Right renal pelvis (tissue), 4 donors: ENCODE measurements around the gene MMP24. TPM values are rescaled to one million over a fixed set of nuclear protein-coding genes. Genes with fewer than 3 reads are reported as not detected.
A peak's percentile ranks its signal among the peaks of the same experiment; 100 is the strongest.
"Not testable (repeated sequence)": the region's sequence is repeated elsewhere in the genome, so short reads cannot be mapped to it uniquely, and the experiment has no call there.

ENCODE experiments used
- DNase-seq, 4 donors: peaks; one replicate each; pipeline ENCODE4 v3.0.0-alpha.2; 2013; ENCODE audit warnings: low read depth in 4 of 4, low spot score in 3 of 4, missing footprints in 1 of 4
- polyA plus RNA-seq, 4 donors: library from polyadenylated mRNA; unstranded; fragments of 120-200 nt; gene quantifications; one replicate each; pipeline ENCODE4 v1.2.1, GENCODE V29; 2013; ENCODE audit not compliant: insufficient read length in 4 of 4

MMP24 gene
- polyA plus RNA-seq, result 1 to 10 TPM; 1.6 to 2.1 (median 1.8) TPM

DNA sequence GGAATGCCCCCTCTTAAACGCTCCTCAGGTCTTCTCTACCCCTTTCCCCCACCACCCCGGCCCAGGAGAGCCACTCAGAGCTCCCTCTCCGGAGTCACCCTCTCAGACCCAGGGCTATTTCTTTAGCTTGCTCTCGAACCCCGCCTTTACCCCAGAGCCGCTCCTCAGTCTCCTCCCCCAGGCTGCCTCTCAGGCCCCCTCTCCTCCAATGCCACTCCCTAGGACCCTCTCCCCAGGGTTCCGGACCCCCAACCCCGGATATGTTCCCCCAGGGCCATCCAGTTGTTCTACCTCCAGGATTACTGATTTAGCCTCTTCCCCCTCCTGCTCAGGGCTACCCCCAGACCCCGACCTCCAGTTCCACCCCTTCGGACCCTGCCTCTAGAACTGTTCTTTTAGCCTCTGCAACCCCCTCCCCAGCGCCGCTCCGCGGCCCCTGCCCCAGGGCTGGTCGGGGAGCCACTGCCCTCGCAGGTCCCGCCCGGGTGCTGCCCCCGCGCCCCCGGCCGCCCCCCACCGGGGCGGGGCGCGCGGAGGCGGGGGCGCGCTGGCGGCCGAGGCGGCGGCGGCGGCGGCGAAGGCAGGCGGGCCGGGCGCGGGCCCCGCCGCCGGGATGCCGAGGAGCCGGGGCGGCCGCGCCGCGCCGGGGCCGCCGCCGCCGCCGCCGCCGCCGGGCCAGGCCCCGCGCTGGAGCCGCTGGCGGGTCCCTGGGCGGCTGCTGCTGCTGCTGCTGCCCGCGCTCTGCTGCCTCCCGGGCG lies at the start of gene MMP24:
Gene MMP24, plus strand, starts transcription at position 565 of the 758 bp plus-strand sequence. Its CDS starts 49 bp downstream, at position 614.
- no peak for DNase-seq

DNA sequence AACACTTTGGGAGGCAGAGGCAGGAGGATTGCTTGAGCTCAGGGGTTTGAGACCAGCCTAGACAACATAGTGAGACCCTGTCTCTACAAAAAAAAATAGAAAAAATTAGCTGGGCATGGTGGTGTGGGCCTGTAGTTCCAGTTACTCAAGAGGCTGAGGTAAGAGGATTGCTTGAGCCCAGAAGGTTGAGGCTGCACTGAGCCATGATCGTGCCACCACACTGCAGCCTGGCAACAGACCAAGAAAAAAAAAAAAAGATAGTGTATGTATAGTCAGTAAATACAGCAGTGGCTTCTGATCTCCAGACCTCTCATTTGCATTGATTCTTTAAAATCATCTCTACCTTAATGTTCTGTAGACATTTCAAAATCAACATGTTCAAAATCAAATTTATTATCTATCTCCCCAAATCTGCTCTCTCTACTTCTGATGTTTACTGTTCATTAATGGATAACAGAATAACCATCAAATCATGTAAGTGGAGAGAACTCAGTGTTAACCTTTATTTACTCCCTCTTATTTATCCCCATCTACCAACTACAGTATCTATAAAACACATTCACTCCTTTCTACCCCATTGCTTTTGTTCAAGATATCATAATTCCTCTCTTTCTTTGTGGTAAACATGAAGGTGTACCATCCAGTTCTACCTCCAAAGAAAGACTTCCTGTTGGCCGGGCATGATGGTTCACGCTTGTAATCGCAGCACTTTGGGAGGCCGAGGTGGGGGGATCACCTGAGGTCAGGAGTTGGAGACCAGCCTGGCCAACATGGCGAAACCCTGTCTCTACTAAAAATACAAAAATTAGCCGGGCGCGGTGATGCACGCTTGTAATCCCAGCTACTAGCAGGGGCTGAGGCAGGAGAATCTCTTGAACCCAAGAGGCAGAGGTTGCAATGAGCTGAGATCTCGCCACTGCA lies 46.9 kb upstream of the MMP24 start:
- DNase-seq, result no peak

GRCh38 chr20:35180266-35180665 lies 46.2 kb upstream of the MMP24 start:
- no peak for DNase-seq

DNA sequence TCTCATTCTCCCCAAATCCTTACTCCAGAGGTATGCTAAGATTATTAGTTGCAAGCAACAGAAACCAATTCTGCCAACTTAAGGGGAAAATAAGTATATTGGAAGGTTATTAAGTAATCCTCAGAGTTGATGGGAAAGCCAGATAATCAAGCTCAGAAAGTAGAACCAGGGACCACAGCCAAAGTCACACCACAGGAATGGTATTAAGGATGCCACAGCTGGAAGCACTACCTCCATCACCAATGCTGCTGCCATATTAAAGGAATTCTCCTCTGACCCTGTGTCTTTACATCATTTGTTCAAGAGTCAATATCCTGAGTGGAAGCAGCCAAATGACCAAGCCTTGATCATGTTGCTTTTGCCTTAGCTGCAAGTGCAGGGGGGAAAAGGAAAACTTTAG lies 44.8 kb upstream of the MMP24 start:
- DNase-seq, result no peak

GRCh38 chr20:35186691-35187289 lies 39.7 kb upstream of the MMP24 start:
- DNase-seq, result not testable (repeated sequence)

- DNase-seq, result no peak
These were observed 38.8 kb upstream of the MMP24 start for GRCh38 chr20:35187584-35188190.

- DNase-seq, result not testable (repeated sequence)
These were observed 37.3 kb upstream of the MMP24 start for GRCh38 chr20:35189223-35189622.

DNA sequence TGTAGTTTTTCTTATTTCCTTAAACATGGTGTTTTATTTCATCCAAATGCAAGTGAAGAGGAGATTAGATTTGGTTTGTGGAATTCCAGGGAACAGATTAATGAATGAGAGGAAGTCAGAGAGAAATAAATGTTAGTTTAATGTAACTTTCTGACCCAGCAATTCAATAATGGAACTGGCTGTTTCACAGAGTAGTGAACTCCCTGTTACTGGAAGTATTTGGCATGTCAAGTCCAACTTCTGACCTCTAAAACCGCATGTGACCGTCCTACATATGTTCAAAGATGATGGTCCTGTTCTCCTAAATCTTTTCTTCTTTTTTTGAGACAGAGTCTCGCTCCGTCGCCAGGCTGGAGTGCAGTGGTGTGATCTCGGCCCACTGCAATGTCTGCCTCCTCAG lies 35.9 kb upstream of the MMP24 start:
- DNase-seq, result no peak

- no peak for DNase-seq
These were observed 34.9 kb upstream of the MMP24 start for GRCh38 chr20:35191419-35192117.

GRCh38 chr20:35192118-35192872 lies 34.2 kb upstream of the MMP24 start:
- DNase-seq, result no peak

DNA sequence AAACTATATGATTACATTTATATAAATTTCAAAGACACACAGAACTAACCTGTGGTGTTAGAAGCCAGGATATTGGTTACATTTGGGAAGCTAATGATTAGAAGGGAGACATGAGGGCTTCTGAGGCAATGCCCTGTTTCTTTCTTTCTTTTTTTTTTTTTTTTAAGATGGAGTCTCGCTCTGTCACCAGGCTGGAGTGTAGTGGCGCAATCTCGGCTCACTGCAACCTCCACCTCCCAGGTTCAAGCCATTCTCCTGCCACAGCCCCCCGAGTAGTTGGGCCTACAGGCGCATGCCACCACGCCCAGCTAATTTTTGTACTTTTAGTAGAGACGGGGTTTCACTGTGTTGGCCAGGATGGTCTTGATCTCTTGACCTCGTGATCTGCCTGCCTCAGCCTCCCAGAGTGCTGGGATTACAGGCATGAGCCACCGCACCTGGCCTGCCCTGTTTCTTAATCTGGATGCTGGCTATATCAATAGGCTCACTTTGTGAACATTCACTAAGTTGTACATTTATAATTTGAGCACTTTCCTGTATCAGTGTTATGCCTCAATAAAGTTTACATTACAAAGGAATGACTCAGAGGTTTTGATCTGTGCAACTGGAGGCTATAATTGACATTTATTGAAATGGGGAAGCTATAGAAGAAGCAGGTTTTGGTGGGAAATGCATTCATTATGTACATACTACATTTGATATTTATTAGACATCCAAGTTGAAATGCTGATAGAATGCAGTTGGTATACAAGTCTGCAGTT lies 33.3 kb upstream of the MMP24 start:
- DNase-seq, result not testable (repeated sequence)

DNA sequence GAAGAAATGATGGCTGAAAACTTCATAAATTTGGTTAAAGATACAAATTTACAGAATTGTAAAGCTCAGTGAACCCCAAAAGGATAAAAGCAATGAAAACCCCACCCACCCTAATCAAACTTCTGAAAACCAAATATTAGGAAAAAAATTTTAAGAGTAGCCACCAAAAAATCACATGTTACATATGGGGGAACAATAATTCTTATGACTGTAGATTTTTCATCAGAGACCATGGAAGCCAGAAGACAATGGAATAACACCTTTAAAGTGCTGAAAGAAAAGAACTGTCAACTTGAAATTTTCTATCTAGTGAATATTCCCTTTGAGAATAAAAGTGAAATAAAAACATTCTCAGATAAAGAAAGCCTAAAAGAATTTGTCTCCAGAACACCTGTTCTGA lies 30.2 kb upstream of the MMP24 start:
- DNase-seq, result no peak

- DNase-seq, result no peak
These were observed 26.8 kb upstream of the MMP24 start for GRCh38 chr20:35199740-35200139.

- DNase-seq, result no peak
These were observed 26.2 kb upstream of the MMP24 start for GRCh38 chr20:35200267-35200666.

DNA sequence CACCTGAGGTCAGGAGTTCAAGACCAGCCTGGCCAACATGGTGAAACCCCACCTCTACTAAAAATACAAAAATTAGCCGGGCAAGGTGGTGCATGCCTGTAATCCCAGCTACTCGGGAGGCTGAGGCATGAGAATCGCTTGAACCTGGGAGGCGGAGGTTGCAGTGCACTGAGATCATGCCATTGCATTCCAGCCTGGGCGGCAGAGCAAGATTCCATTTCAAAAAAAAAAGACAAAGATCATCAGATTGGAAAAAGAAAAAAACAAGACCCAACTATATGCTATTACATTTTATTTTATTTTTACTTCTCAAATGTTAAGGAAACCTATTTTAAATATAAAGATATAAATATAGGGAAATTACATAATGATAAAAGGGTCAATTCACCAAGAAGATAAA lies 25.0 kb upstream of the MMP24 start:
- DNase-seq, result not testable (repeated sequence)

- DNase-seq, result no peak
These were observed 19.7 kb upstream of the MMP24 start for GRCh38 chr20:35206802-35207201.

DNA sequence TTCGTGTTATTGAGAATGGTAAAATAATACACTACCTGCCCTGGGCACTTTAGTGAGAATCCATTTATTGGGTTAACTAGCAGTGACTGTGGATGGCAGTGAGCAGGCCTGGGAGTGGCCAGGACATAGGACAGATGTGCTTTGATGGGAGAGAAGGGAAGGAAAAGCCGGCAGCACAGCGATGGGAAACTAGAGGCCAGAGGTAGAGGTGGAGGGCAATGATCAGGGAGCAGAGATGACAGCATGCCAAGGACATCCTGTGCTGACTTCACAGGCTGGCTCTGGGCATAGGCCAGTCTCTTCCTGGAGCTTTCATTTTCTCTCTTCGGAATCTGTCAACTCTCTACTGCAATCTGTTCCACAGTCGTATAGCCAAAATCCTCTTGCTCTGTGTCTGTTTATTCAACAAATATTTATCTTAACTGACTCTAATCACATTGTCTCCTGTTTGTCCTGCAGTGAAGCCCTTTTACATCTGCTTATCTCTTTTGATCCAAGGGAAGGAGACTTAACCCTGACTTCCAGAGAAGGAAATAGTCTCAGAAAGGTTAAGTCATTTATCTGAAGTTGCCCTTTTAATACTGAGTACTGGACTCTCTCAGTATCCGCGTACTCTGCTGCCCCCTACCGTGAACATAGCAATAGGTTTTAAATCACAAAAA lies 18.4 kb upstream of the MMP24 start:
- peak; percentile 60 to 71 (median 69) for DNase-seq
